H1 (cell line): ENCODE measurements around the gene CAPZB. TPM values are rescaled to one million over a fixed set of nuclear protein-coding genes. Genes with fewer than 3 reads are reported as not detected.

ENCODE experiments used
- CTCF ChIA-PET: fragments of 300-600 bp; sonication (Branson Sonifier 250); formaldehyde crosslinking; loops from one replicate; lab custom pipeline; 2021; ENCODE audit not compliant: partially characterized antibody; lab: Charles Lee
- POLR2A ChIA-PET: fragments of 300-600 bp; sonication (Branson Sonifier 250); formaldehyde crosslinking; loops from one replicate; lab custom pipeline; 2021; ENCODE audit warnings: inconsistent platforms; ENCODE audit not compliant: partially characterized antibody; lab: Charles Lee
- DNase-seq, 2 experiments: peaks; one replicate each; pipeline versions ENCODE4 v3.0.0 to v3.0.0-alpha.2; 2010 to 2022; ENCODE audit warnings: low spot score in 2 of 2, low read depth in 1 of 2, mixed read lengths in 1 of 2
- FAIRE-seq: peaks from 2 replicates; lab custom pipeline; 2011; peaks lifted over from hg19 to GRCh38; lab: Jason Lieb, UNC
- H2AFZ ChIP-seq: 2 replicates; pipeline ENCODE4 v1.8.1; 2012; ENCODE audit warnings: low read length, inconsistent platforms
- H2AK5ac ChIP-seq: 2 replicates; pipeline ENCODE4 v1.6.1; 2013; ENCODE audit warnings: low read depth, low read length
- H2BK120ac ChIP-seq: replicated peaks from 2 replicates; pipeline ENCODE3; 2013; ENCODE audit warnings: low read depth, low read length, inconsistent platforms
- H2BK12ac ChIP-seq: 2 replicates; pipeline ENCODE4 v1.6.1; 2013; ENCODE audit warnings: low read depth, low read length
- H2BK15ac ChIP-seq: 2 replicates; pipeline ENCODE4 v1.6.1; 2013; ENCODE audit warnings: low read length
- H2BK20ac ChIP-seq: 2 replicates; pipeline ENCODE4 v1.6.1; 2013; ENCODE audit warnings: low read length
- H2BK5ac ChIP-seq: 2 replicates; pipeline ENCODE4 v1.6.1; 2013; ENCODE audit warnings: low read depth, low read length
- H3K14ac ChIP-seq: 2 replicates; pipeline ENCODE4 v1.6.1; 2013; ENCODE audit warnings: inconsistent platforms; ENCODE audit not compliant: insufficient read length
- H3K18ac ChIP-seq: 2 replicates; pipeline ENCODE4 v1.6.1; 2013; ENCODE audit warnings: low read length; ENCODE audit errors: extremely low read depth
- H3K23ac ChIP-seq: 2 replicates; pipeline ENCODE4 v1.6.1; 2013; ENCODE audit warnings: inconsistent platforms; ENCODE audit not compliant: insufficient read length
- H3K23me2 ChIP-seq: 2 replicates; pipeline ENCODE4 v1.6.1; 2013; ENCODE audit warnings: low read depth, low read length
- H3K27ac ChIP-seq: 2 replicates; pipeline ENCODE4 v1.6.1; 2011; ENCODE audit warnings: low read depth, low read length, inconsistent platforms
- H3K27me3 ChIP-seq, 4 experiments: replicated peaks in 1 of 4; 1 replicate in 1 of 4; 2 replicates in 3 of 4; pipeline versions ENCODE4 v1.6.1 to v1.8.1; 2011 to 2013; ENCODE audit warnings: low read length in 3 of 4, mild to moderate bottlenecking in 3 of 4, inconsistent platforms in 2 of 4, mixed read lengths in 2 of 4, moderate library complexity in 1 of 4; ENCODE audit not compliant: control insufficient read depth in 3 of 4, insufficient read depth in 3 of 4; ENCODE audit errors: extremely low read depth in 1 of 4
- H3K36me3 ChIP-seq, 4 experiments: 2 replicates each; pipeline versions ENCODE4 v1.6.1 to v1.8.1; 2011 to 2013; ENCODE audit warnings: mild to moderate bottlenecking in 4 of 4, low read length in 3 of 4, moderate library complexity in 2 of 4, control low read depth in 1 of 4, inconsistent platforms in 1 of 4; ENCODE audit not compliant: insufficient read depth in 4 of 4, control insufficient read depth in 2 of 4
- H3K4ac ChIP-seq: replicated peaks from 2 replicates; pipeline ENCODE3; 2013; ENCODE audit warnings: low read length, low read depth, mixed read lengths, inconsistent platforms; ENCODE audit not compliant: insufficient read length
- H3K4me1 ChIP-seq, 4 experiments: replicated peaks in 1 of 4; 1 replicate in 1 of 4; 2 replicates in 3 of 4; pipeline versions ENCODE4 v1.6.1 to v1.8.1; 2011 to 2013; ENCODE audit warnings: low read length in 3 of 4, inconsistent platforms in 2 of 4, mixed read lengths in 1 of 4; ENCODE audit not compliant: insufficient read depth in 4 of 4, control insufficient read depth in 3 of 4
- H3K4me2 ChIP-seq, 2 experiments: 2 replicates each; pipeline versions ENCODE4 v1.6.1 to v1.8.1; 2011 to 2013; ENCODE audit warnings: low read depth in 2 of 2, low read length in 2 of 2, control low read depth in 1 of 2, inconsistent platforms in 1 of 2, mild to moderate bottlenecking in 1 of 2; ENCODE audit not compliant: insufficient read depth in 1 of 2
- H3K4me3 ChIP-seq, 4 experiments: fragments of 200-600, 300-600 bp in 1 of 4; sonication (generic), shearing (Covaris generic), sonication (Bioruptor Twin) in 1 of 4; 2 replicates each; pipeline versions ENCODE4 v1.5.1 to v1.8.1; 2011 to 2016; ENCODE audit warnings: low read length in 4 of 4, low read depth in 3 of 4, control low read depth in 2 of 4, inconsistent platforms in 2 of 4, mild to moderate bottlenecking in 2 of 4, mixed read lengths in 1 of 4, moderate library complexity in 1 of 4; ENCODE audit not compliant: insufficient read depth in 2 of 4; ENCODE audit errors: extremely low read depth in 1 of 4
- H3K56ac ChIP-seq: replicated peaks from 2 replicates; pipeline ENCODE3; 2013; ENCODE audit warnings: low read depth, mild to moderate bottlenecking, mixed read lengths, low read length, inconsistent platforms; ENCODE audit not compliant: insufficient read length
- H3K79me1 ChIP-seq: 2 replicates; pipeline ENCODE4 v1.6.1; 2013; ENCODE audit warnings: low read depth, low read length, control low read depth
- H3K79me2 ChIP-seq, 2 experiments: 2 replicates each; pipeline versions ENCODE4 v1.6.1 to v1.8.1; 2012 to 2013; ENCODE audit warnings: low read length in 2 of 2, mild to moderate bottlenecking in 2 of 2, inconsistent platforms in 1 of 2; ENCODE audit not compliant: insufficient read depth in 2 of 2, control insufficient read depth in 1 of 2
- H3K9ac ChIP-seq, 4 experiments: replicated peaks in 1 of 4; 1 replicate in 1 of 4; 2 replicates in 3 of 4; pipeline versions ENCODE4 v1.6.1 to v1.8.1; 2011 to 2013; ENCODE audit warnings: low read depth in 3 of 4, low read length in 3 of 4, control low read depth in 2 of 4, mild to moderate bottlenecking in 2 of 4, moderate library complexity in 2 of 4, inconsistent platforms in 1 of 4; ENCODE audit errors: extremely low read depth in 1 of 4
- H3K9me3 ChIP-seq, 2 experiments: 2 replicates each; pipeline versions ENCODE4 v1.6.1 to v1.8.1; 2012 to 2013; ENCODE audit warnings: mild to moderate bottlenecking in 2 of 2, moderate library complexity in 2 of 2, control low read depth in 1 of 2, inconsistent platforms in 1 of 2, low read depth in 1 of 2, low read length in 1 of 2, mixed read lengths in 1 of 2; ENCODE audit not compliant: insufficient read depth in 2 of 2
- H4K20me1 ChIP-seq, 2 experiments: replicated peaks in 1 of 2; 2 replicates each; pipeline versions ENCODE3 to v1.8.1; 2011 to 2013; ENCODE audit warnings: inconsistent platforms in 2 of 2, low read length in 2 of 2, mild to moderate bottlenecking in 1 of 2; ENCODE audit not compliant: insufficient read depth in 2 of 2, control insufficient read depth in 1 of 2
- H4K5ac ChIP-seq: 2 replicates; pipeline ENCODE4 v1.6.1; 2013; ENCODE audit warnings: low read length, low read depth, mixed read lengths, inconsistent platforms; ENCODE audit not compliant: insufficient read length
- H4K8ac ChIP-seq: 2 replicates; pipeline ENCODE4 v1.8.0; 2013; ENCODE audit warnings: mild to moderate bottlenecking, moderate library complexity, low read length, inconsistent platforms; ENCODE audit not compliant: insufficient read depth; ENCODE audit errors: extremely low read depth
- H4K91ac ChIP-seq: replicated peaks from 2 replicates; pipeline ENCODE3; 2013; ENCODE audit warnings: low read length, mixed read lengths, inconsistent platforms; ENCODE audit not compliant: insufficient read length
- ASH2L ChIP-seq: fragments of 200-600, 300-600 bp; sonication (generic); IDR thresholded peaks from one replicate; pipeline ENCODE4 v1.7.1; 2017; ENCODE audit warnings: low read length
- SP4 ChIP-seq: IDR thresholded peaks from 2 replicates; pipeline ENCODE4 v1.6.1; 2012; ENCODE audit warnings: low read length, inconsistent platforms
- TBP ChIP-seq: IDR thresholded peaks from 2 replicates; pipeline ENCODE4 v1.6.1; 2011; ENCODE audit warnings: low read depth, low read length, improper control_type of control experiment
- WGBS, 2 experiments: shearing (Covaris generic) in 1 of 2; methylation state at CpG; one replicate each; pipeline versions ENCODE4 v1.1.6 to v1.1.7; 2013 to 2015; ENCODE audit warnings: low lambda C conversion rate in 2 of 2, mixed read lengths in 2 of 2, inconsistent platforms in 1 of 2, low coverage in 1 of 2, missing lambda C conversion rate in 1 of 2; ENCODE audit not compliant: insufficient replicate concordance in 2 of 2, insufficient coverage in 1 of 2, insufficient read length in 1 of 2; ENCODE audit errors: extremely low coverage in 1 of 2, missing lambda C conversion rate in 1 of 2; 5-methylcytosine and 5-hydroxymethylcytosine counted together
- polyA plus RNA-seq, 7 experiments: library from polyadenylated mRNA; depleted of rRNA in 3 of 7; stranded (reverse) in 5 of 7; unstranded in 2 of 7; fragments of >200 nt in 5 of 7; fragments of 200-250 nt in 2 of 7; gene quantifications; 1 replicate in 5 of 7; 2 replicates in 1 of 7; 4 replicates in 1 of 7; pipeline versions ENCODE4 v1.2.1 to v1.2.3, GENCODE V29; 2011 to 2013; ENCODE audit warnings: missing spikeins in 2 of 7, mixed read lengths in 2 of 7
- total RNA-seq: library from RNA; stranded (reverse); fragmentation: NEBNext Ultra II Directional; extraction: Animal tissue kit (Norgen Biotek cat#: 25700); gene quantifications from 2 replicates; pipeline ENCODE4 v1.2.1, GENCODE V29; 2021
- TF ChIP-seq, protein P1 (sequence below): IDR thresholded peaks from 2 replicates; pipeline ENCODE4 v1.6.1; 2012; ENCODE audit warnings: low read length, inconsistent platforms

CAPZB gene
- total and polyA plus RNA-seq, 2 of the 8 experiments (the other 6 are each of a cell fraction or from before 2014, with no cell fraction given) = 162 to 371 TPM

DNA sequence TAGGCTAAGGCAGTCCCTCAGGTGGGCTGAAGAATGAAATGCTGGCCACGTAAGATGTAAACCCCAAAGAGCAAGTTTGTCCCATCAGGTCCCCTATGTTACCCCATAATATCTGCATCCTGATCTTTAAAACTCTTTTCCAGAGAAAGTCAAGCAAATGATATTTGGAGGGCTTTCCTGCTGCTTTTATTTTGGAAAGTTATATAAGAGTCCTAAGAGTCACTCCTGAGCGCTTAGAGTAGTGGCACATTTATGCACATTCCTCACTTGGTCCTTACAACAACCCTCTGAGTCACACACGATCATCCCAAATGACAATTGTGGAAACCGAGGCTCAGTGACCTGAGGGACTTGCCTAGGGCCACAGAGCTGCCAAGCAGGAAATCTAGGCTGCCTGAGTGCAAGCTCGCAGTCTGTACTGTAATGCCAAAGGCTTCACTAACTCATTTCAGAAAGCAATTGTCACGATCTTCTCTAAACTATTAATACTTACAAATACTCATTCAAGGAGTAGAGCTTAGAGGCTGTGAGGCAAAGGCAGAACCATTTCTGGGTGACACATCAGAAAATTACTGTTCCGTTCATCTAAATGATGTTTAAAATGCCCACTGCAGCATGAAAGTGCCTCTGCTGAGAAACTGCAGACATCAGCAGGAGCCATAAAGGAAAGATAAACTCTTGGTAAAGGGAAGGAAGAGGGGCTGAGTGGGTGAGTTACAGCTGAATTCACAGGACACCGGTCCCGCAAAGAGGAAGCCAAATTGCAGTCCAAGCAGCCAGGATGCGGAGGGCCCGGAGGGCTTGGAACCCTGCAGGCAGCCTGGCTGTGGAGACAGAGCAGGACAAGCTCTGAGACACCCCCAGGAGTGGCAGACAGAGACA lies 30.8 kb downstream of the CAPZB start:
- Histone ChIP-seq H4K20me1 (peaks cover 28 to 51% of the 10 kb centered on the region in 2 experiments), H3K4ac (no peak overlapping the region), H3K9me3 (no peaks in the 10 kb centered on the region), H3K79me1 (peaks cover 22% of the 10 kb centered on the region), H2AFZ (no peak overlapping the region), H4K8ac (no peak overlapping the region), H3K4me1 (peaks cover 10 to 36% (median 23%) of the 10 kb centered on the region in 4 experiments), H3K14ac (no peak overlapping the region), H3K9ac (no peak overlapping the region), H3K23me2 (no peaks in the 10 kb centered on the region), H2AK5ac (no peak overlapping the region), H3K56ac (no peak overlapping the region), H4K5ac (no peak overlapping the region), H3K79me2 (peaks cover 18 to 96% of the 10 kb centered on the region in 2 experiments), H2BK120ac (no peak overlapping the region), H2BK15ac (no peak overlapping the region), H3K4me2 (peak overlapping the region in 1 of 2 experiments; percentile 20; a peak in 1 of 4 replicates), H3K23ac (no peak overlapping the region), H3K4me3 (no peak overlapping the region), H3K27me3 (no peaks in the 10 kb centered on the region), H3K27ac (no peak overlapping the region), H2BK12ac (no peak overlapping the region), H2BK5ac (no peak overlapping the region), H2BK20ac (no peak overlapping the region), H4K91ac (no peak overlapping the region), H3K18ac (no peak overlapping the region), H3K36me3 (no peaks in the 10 kb centered on the region)
- WGBS, 2 experiments = 73% methylated on average over 11 of the region's 11 CpGs; no CpG with 5 or more reads in 1 of the 2 experiments
- FAIRE-seq = no peak
- DNase-seq = no peak
- CTCF ChIA-PET = interaction anchor here (1.0 to 1.6 kb wide), 5 partner anchors 9 to 28 kb away, joined by 3 to 4 read pairs (median 3); no protein-coding TSS in a partner anchor
- POLR2A ChIA-PET = interaction anchor here (1.3 kb wide), 2 partner anchors 10 to 25 kb away, joined by 3 read pairs; no protein-coding TSS in a partner anchor
- TF ChIP-seq TBP (no peak), ASH2L (no peak), SP4 (no peak)
- TF ChIP-seq, protein P1, sequence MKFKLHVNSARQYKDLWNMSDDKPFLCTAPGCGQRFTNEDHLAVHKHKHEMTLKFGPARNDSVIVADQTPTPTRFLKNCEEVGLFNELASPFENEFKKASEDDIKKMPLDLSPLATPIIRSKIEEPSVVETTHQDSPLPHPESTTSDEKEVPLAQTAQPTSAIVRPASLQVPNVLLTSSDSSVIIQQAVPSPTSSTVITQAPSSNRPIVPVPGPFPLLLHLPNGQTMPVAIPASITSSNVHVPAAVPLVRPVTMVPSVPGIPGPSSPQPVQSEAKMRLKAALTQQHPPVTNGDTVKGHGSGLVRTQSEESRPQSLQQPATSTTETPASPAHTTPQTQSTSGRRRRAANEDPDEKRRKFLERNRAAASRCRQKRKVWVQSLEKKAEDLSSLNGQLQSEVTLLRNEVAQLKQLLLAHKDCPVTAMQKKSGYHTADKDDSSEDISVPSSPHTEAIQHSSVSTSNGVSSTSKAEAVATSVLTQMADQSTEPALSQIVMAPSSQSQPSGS = no peak
